HepG2 (cell line): ENCODE measurements around the gene ARHGAP26. TPM values are rescaled to one million over a fixed set of nuclear protein-coding genes. Genes with fewer than 3 reads are reported as not detected.

ENCODE experiments used
- HDAC2 ChIP-seq: sonication (generic); formaldehyde crosslinking; IDR thresholded peaks from 2 replicates; pipeline ENCODE4 v1.4.0; 2020; ENCODE audit warnings: missing genetic modification reagents
- HNRNPUL1 ChIP-seq: fragments of 200-400 bp; formaldehyde crosslinking; IDR thresholded peaks from 2 replicates; pipeline ENCODE4 v1.6.1; 2017; ENCODE audit warnings: low read depth, mild to moderate bottlenecking, low read length, moderate library complexity
- MAFG ChIP-seq: sonication (generic); formaldehyde crosslinking; IDR thresholded peaks from 2 replicates; pipeline ENCODE4 v1.5.1; 2020; ENCODE audit warnings: mild to moderate bottlenecking, missing genetic modification reagents
- POLR2AphosphoS5 ChIP-seq: IDR thresholded peaks from 2 replicates; pipeline ENCODE4 v1.6.1; 2012; ENCODE audit warnings: low read depth, low read length
- RBM22 ChIP-seq: fragments of 200-400 bp; formaldehyde crosslinking; optimal IDR thresholded peaks from 2 replicates; pipeline ENCODE3; 2017; ENCODE audit warnings: mild to moderate bottlenecking, low read length, moderate library complexity
- RERE ChIP-seq: IDR thresholded peaks from 2 replicates; pipeline ENCODE4 v1.6.1; 2016; ENCODE audit warnings: low read depth, missing genetic modification reagents, missing compliant biosample characterization
- RFX5 ChIP-seq: IDR thresholded peaks from 2 replicates; pipeline ENCODE4 v1.6.1; 2011; ENCODE audit warnings: low read depth, low read length, improper control_type of control experiment
- RFXANK ChIP-seq: IDR thresholded peaks from 2 replicates; pipeline ENCODE4 v1.6.1; 2016
- RORA ChIP-seq: sonication (generic); formaldehyde crosslinking; IDR thresholded peaks from 2 replicates; pipeline ENCODE4 v1.5.0; 2020; ENCODE audit warnings: mild to moderate bottlenecking, missing genetic modification reagents, moderate library complexity
- TBX2 ChIP-seq: sonication (generic); formaldehyde crosslinking; IDR thresholded peaks from 2 replicates; pipeline ENCODE4 v1.5.0; 2020; ENCODE audit warnings: missing genetic modification reagents, mild to moderate bottlenecking, borderline replicate concordance
- TSC22D2 ChIP-seq: sonication (generic); formaldehyde crosslinking; IDR thresholded peaks from 2 replicates; pipeline ENCODE4 v1.5.1; 2020; ENCODE audit warnings: missing genetic modification reagents, mild to moderate bottlenecking, borderline replicate concordance
- ZBTB1 ChIP-seq: sonication (generic); formaldehyde crosslinking; IDR thresholded peaks from 2 replicates; pipeline ENCODE4 v1.4.0; 2020; ENCODE audit warnings: missing genetic modification reagents, borderline replicate concordance
- ZFP36L2 ChIP-seq: sonication (generic); formaldehyde crosslinking; IDR thresholded peaks from 2 replicates; pipeline ENCODE4 v1.4.0; 2020; ENCODE audit warnings: missing genetic modification reagents
- ZKSCAN5 ChIP-seq: sonication (generic); formaldehyde crosslinking; IDR thresholded peaks from 2 replicates; pipeline ENCODE4 v1.5.1; 2020; ENCODE audit warnings: mild to moderate bottlenecking, missing genetic modification reagents
- ZNF20 ChIP-seq: sonication (generic); formaldehyde crosslinking; IDR thresholded peaks from 2 replicates; pipeline ENCODE4 v1.4.0; 2020; ENCODE audit warnings: mild to moderate bottlenecking, moderate library complexity, missing genetic modification reagents
- ZNF274 ChIP-seq: sonication (generic); formaldehyde crosslinking; IDR thresholded peaks from 2 replicates; pipeline ENCODE4 v1.5.1; 2020; ENCODE audit warnings: mild to moderate bottlenecking, missing genetic modification reagents
- ZNF275 ChIP-seq: sonication (generic); formaldehyde crosslinking; IDR thresholded peaks from 2 replicates; pipeline ENCODE4 v1.8.0; 2022; ENCODE audit warnings: missing genetic modification reagents, mild to moderate bottlenecking, inconsistent platforms, borderline replicate concordance
- ZNF446 ChIP-seq: sonication (generic); formaldehyde crosslinking; IDR thresholded peaks from 2 replicates; pipeline ENCODE4 v1.5.0; 2020; ENCODE audit warnings: mild to moderate bottlenecking, missing genetic modification reagents
- ZNF598 ChIP-seq: sonication (generic); formaldehyde crosslinking; IDR thresholded peaks from 2 replicates; pipeline ENCODE4 v1.5.1; 2020; ENCODE audit warnings: mild to moderate bottlenecking, missing genetic modification reagents, borderline replicate concordance
- ZNF709 ChIP-seq: sonication (generic); formaldehyde crosslinking; IDR thresholded peaks from 2 replicates; pipeline ENCODE4 v1.5.0; 2020; ENCODE audit warnings: mild to moderate bottlenecking, missing genetic modification reagents
- ZNF781 ChIP-seq: sonication (generic); formaldehyde crosslinking; IDR thresholded peaks from 2 replicates; pipeline ENCODE4 v1.5.1; 2020; ENCODE audit warnings: borderline replicate concordance, mild to moderate bottlenecking, missing genetic modification reagents; ENCODE audit errors: not compliant biosample characterization
- ZUFSP ChIP-seq: sonication (generic); formaldehyde crosslinking; IDR thresholded peaks from 2 replicates; pipeline ENCODE4 v1.9.0; 2021; ENCODE audit warnings: missing genetic modification reagents, mild to moderate bottlenecking, borderline replicate concordance
- polyA plus RNA-seq, 8 experiments: library from polyadenylated mRNA; depleted of rRNA in 3 of 8; stranded (reverse) in 7 of 8; unstranded in 1 of 8; fragments of >200 nt; fragmentation: Illumina TruSeq in 4 of 8; extraction: Trizol in 4 of 8; gene quantifications; 2 replicates each; pipeline versions ENCODE4 v1.2.1 to v1.2.3, GENCODE V29; 2011 to 2016; ENCODE audit warnings: low read depth in 4 of 8, missing spikeins in 1 of 8, mixed read lengths in 1 of 8; ENCODE audit not compliant: insufficient read depth in 1 of 8
- total RNA-seq, 5 experiments: library from RNA; depleted of rRNA; stranded (reverse); fragments of >200 nt; fragmentation: Illumina TruSeq; extraction: Trizol; gene quantifications; 2 replicates each; pipeline ENCODE4 v1.2.3, GENCODE V29; 2016; ENCODE audit warnings: low read depth in 1 of 5

ARHGAP26 gene
- total and polyA plus RNA-seq, 2 of the 13 experiments (the other 11 are each of a cell fraction or from before 2014, with no cell fraction given), result 9.6 to 18.2 TPM

GRCh38 chr5:143182901-143183820 is 413.0 kb downstream of the ARHGAP26 start (continued):
- TF ChIP-seq RERE (no peak), ZNF446 (CRISPR knock-in tag) (no peak), POLR2AphosphoS5 (no peak), ZUFSP (CRISPR knock-in tag) (no peak), RORA (no peak), ZNF275 (CRISPR knock-in tag) (no peak), ZNF598 (CRISPR knock-in tag) (no peak), ZNF781 (CRISPR knock-in tag) (no peak), MAFG (no peak), TSC22D2 (no peak), HDAC2 (0 out of 2 replicates have a peak, but pooled peaks have one; percentile 11), ZNF274 (no peak), ZKSCAN5 (CRISPR knock-in tag) (no peak), RFX5 (no peak), HNRNPUL1 (no peak), RFXANK (CRISPR knock-in tag) (no peak), ZBTB1 (CRISPR knock-in tag) (no peak), ZNF709 (no peak), ZFP36L2 (CRISPR knock-in tag) (no peak), TBX2 (peak; percentile 63; the same call in 1 of the 2 replicates), RBM22 (no peak), ZNF20 (CRISPR knock-in tag) (no peak)
